H1 (cell line): ENCODE results near the gene ZNF681.

ENCODE experiments used
- CTCF ChIP-seq, 3 experiments: IDR thresholded peaks; 1 replicate in 2 of 3; 2 replicates in 1 of 3; pipeline versions ENCODE4 v1.5.1 to v1.6.1; 2011; ENCODE audit warnings: low read length in 3 of 3, mild to moderate bottlenecking in 3 of 3, inconsistent platforms in 2 of 3, low read depth in 1 of 3, moderate library complexity in 1 of 3; ENCODE audit not compliant: insufficient read depth in 1 of 3; ENCODE audit errors: control extremely low read depth in 1 of 3
- EZH2 ChIP-seq: fragments of 200-600 bp; sonication (generic); IDR thresholded peaks from 2 replicates; pipeline ENCODE4 v1.7.1; 2012; ENCODE audit warnings: low read depth, mild to moderate bottlenecking, moderate library complexity, low read length, inconsistent platforms; ENCODE audit not compliant: severe bottlenecking
- NANOG ChIP-seq: IDR thresholded peaks from 2 replicates; pipeline ENCODE4 v1.6.1; 2011; ENCODE audit warnings: low read length, low read depth, mild to moderate bottlenecking, inconsistent platforms; ENCODE audit not compliant: insufficient read depth, poor library complexity, severe bottlenecking
- YY1 ChIP-seq: IDR thresholded peaks from 2 replicates; pipeline ENCODE4 v1.6.1; 2011; ENCODE audit warnings: low read depth, mild to moderate bottlenecking, low read length

- TF ChIP-seq YY1 (no peak), EZH2 (no peak), CTCF (IDR thresholded peaks at IDR 0.05; ENCODE audit: control extremely low read depth in 1 of 3, insufficient read depth in 1 of 3, low read depth in 1 of 3, low read length in 3 of 3) (no peak), NANOG (no peak)
These were observed 52.0 kb downstream of the ZNF681 start for GRCh38 chr19:23706657-23707056.
